ENCODE results near the gene NRGN.

DNA sequence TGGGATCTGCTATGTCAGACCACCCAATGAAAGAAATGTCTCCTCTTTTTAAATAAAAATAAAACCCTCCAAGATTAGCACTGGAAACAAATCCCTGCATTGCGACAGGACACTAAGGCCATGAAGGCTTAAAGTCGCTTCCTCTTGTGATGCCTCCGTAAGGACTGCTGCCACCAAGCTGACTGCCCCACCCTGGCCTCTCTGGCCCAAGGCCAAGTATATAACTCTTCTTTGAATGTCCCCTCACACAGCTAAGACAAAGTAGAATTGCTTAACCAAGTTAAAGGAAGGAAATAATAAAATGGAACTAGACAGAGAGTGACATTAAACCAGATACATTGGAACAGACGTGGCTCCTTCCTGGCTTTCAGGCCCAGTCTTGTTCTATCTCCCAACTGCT is 7.5 kb upstream of the NRGN start:
- TF ChIP-seq, protein P1, sequence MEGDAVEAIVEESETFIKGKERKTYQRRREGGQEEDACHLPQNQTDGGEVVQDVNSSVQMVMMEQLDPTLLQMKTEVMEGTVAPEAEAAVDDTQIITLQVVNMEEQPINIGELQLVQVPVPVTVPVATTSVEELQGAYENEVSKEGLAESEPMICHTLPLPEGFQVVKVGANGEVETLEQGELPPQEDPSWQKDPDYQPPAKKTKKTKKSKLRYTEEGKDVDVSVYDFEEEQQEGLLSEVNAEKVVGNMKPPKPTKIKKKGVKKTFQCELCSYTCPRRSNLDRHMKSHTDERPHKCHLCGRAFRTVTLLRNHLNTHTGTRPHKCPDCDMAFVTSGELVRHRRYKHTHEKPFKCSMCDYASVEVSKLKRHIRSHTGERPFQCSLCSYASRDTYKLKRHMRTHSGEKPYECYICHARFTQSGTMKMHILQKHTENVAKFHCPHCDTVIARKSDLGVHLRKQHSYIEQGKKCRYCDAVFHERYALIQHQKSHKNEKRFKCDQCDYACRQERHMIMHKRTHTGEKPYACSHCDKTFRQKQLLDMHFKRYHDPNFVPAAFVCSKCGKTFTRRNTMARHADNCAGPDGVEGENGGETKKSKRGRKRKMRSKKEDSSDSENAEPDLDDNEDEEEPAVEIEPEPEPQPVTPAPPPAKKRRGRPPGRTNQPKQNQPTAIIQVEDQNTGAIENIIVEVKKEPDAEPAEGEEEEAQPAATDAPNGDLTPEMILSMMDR (IDR thresholded peaks at IDR 0.05) = no peak
- no peak for TF ChIP-seq POLR2A (IDR thresholded peaks at IDR 0.05)
